GM19467 (cell line): Measurements from ENCODE around the gene PPP2R2B.

Experiments used
- ATAC-seq: cut with Tn5 transposase; IDR thresholded peaks from one replicate; pipeline ENCODE4 v1.9.1; 2021; ENCODE audit warnings: mild to moderate bottlenecking, moderate library complexity; ENCODE audit not compliant: unreplicated experiment

PPP2R2B gene

GRCh38 chr5:146828385-146828784 is 50.2 kb downstream of the PPP2R2B start:
- ATAC-seq = no peak

GRCh38 chr5:146827901-146828300 is 50.7 kb downstream of the PPP2R2B start:
- ATAC-seq = no peak

- no peak for ATAC-seq
Observed at GRCh38 chr5:146825033-146825432, 53.5 kb downstream of the PPP2R2B start.

GRCh38 chr5:146821732-146822131 is 56.8 kb downstream of the PPP2R2B start:
- ATAC-seq = no peak

- no peak for ATAC-seq
Observed at GRCh38 chr5:146820987-146821386, 57.6 kb downstream of the PPP2R2B start.

- no peak for ATAC-seq
Observed at GRCh38 chr5:146818822-146819221, 59.7 kb downstream of the PPP2R2B start.

- no peak for ATAC-seq
Observed at GRCh38 chr5:146817973-146818372, 60.6 kb downstream of the PPP2R2B start.

GRCh38 chr5:146816775-146817387 is 61.7 kb downstream of the PPP2R2B start:
- no peak for ATAC-seq

GRCh38 chr5:146815411-146815810 is 63.1 kb downstream of the PPP2R2B start:
- ATAC-seq = no peak

GRCh38 chr5:146813346-146814157 is 65.0 kb downstream of the PPP2R2B start:
- no peak for ATAC-seq

GRCh38 chr5:146805081-146805480 is 73.5 kb downstream of the PPP2R2B start:
- no peak for ATAC-seq

- no peak for ATAC-seq
Observed at GRCh38 chr5:146802945-146803522, 75.5 kb downstream of the PPP2R2B start.

GRCh38 chr5:146799671-146800070 is 78.9 kb downstream of the PPP2R2B start:
- ATAC-seq = no peak

GRCh38 chr5:146799231-146799630 is 79.3 kb downstream of the PPP2R2B start:
- ATAC-seq = no peak

- ATAC-seq = no peak
Observed at GRCh38 chr5:146797658-146798057, 80.9 kb downstream of the PPP2R2B start.

- no peak for ATAC-seq
Observed at GRCh38 chr5:146796911-146797310, 81.6 kb downstream of the PPP2R2B start.

GRCh38 chr5:146796144-146796543 is 82.4 kb downstream of the PPP2R2B start:
- ATAC-seq = no peak

- ATAC-seq = no peak
Observed at GRCh38 chr5:146794326-146795029, 84.1 kb downstream of the PPP2R2B start.

- ATAC-seq = no peak
Observed at GRCh38 chr5:146793709-146794108, 84.8 kb downstream of the PPP2R2B start.

- no peak for ATAC-seq
Observed at GRCh38 chr5:146791471-146791870, 87.1 kb downstream of the PPP2R2B start.
